HG03175 (cell line): ENCODE measurements around the gene CCNF.
A peak's percentile ranks its signal among the peaks of the same experiment; 100 is the strongest.

Experiments used
- ATAC-seq: cut with Tn5 transposase; IDR thresholded peaks from one replicate; pipeline ENCODE4 v1.9.1; 2021; ENCODE audit warnings: mild to moderate bottlenecking, moderate library complexity; ENCODE audit not compliant: unreplicated experiment

Gene CCNF

GRCh38 chr16:2456551-2457153, 27.4 kb downstream of the CCNF start:
- ATAC-seq: no peak

GRCh38 chr16:2457267-2457666, 28.0 kb downstream of the CCNF start:
- no peak for ATAC-seq

- no peak for ATAC-seq
These were observed 28.7 kb downstream of the CCNF start for GRCh38 chr16:2457946-2458345.

GRCh38 chr16:2458887-2459646, 29.8 kb downstream of the CCNF start:
- ATAC-seq: no peak

- peak; percentile 80 for ATAC-seq
These were observed 30.6 kb downstream of the CCNF start, which contains the start of gene TEDC2 for GRCh38 chr16:2459647-2460390. TEDC2 (plus strand) TSS chr16:2460109; CDS start chr16:2460145, 36 bp downstream.

GRCh38 chr16:2460391-2460713, 31.1 kb downstream of the CCNF start:
- no peak for ATAC-seq

- ATAC-seq: no peak
These were observed 31.7 kb downstream of the CCNF start for GRCh38 chr16:2460916-2461315.

GRCh38 chr16:2462031-2462866, 33.0 kb downstream of the CCNF start:
- no peak for ATAC-seq

- ATAC-seq: no peak
These were observed 35.1 kb downstream of the CCNF start for GRCh38 chr16:2464333-2464732.

- ATAC-seq: no peak
These were observed 36.6 kb downstream of the CCNF start for GRCh38 chr16:2465653-2466415.

GRCh38 chr16:2466667-2467527, 37.6 kb downstream of the CCNF start:
- ATAC-seq: no peak

- ATAC-seq: no peak
These were observed 38.4 kb downstream of the CCNF start for GRCh38 chr16:2467528-2468232.

- ATAC-seq: no peak
These were observed 39.0 kb downstream of the CCNF start for GRCh38 chr16:2468233-2468724.

GRCh38 chr16:2468725-2469398, 39.6 kb downstream of the CCNF start:
- ATAC-seq: no peak

- no peak for ATAC-seq
These were observed 40.4 kb downstream of the CCNF start for GRCh38 chr16:2469399-2470233.

GRCh38 chr16:2470234-2470601, 41.0 kb downstream of the CCNF start:
- ATAC-seq: no peak

- ATAC-seq: no peak
These were observed 41.4 kb downstream of the CCNF start for GRCh38 chr16:2470603-2471015.
